Body of pancreas (tissue), 4 donors: ENCODE measurements around the gene CCL25. TPM values are rescaled to one million over a fixed set of nuclear protein-coding genes. Genes with fewer than 3 reads are reported as not detected.

ENCODE experiments used
- ATAC-seq: fragments of 150-250 bp; one replicate; pipeline ENCODE4 v1.9.1; 2016
- DNase-seq, 4 donors: peaks; one replicate each; pipeline ENCODE4 v3.0.0-alpha.2; 2019
- H3K27ac ChIP-seq, 4 donors: fragments of 200-600 bp; sonication (generic); 1 replicate in 3 of 4; 2 replicates in 1 of 4; pipeline versions ENCODE4 v1.5.1 to v1.6.1; 2016 to 2019; ENCODE audit warnings: mild to moderate bottlenecking in 1 of 4, mixed read lengths in 1 of 4, moderate library complexity in 1 of 4
- H3K27me3 ChIP-seq, 2 donors: fragments of 200-600 bp; sonication (generic); one replicate each; pipeline ENCODE4 v1.6.0; 2016; ENCODE audit warnings: mild to moderate bottlenecking in 1 of 2
- H3K36me3 ChIP-seq, 2 donors: fragments of 200-600 bp; sonication (generic); replicated peaks in 1 of 2; 2 replicates each; pipeline ENCODE4 v1.5.1; 2016; ENCODE audit warnings: low read depth in 2 of 2; ENCODE audit not compliant: insufficient read depth in 1 of 2
- H3K4me1 ChIP-seq: fragments of 200-600 bp; sonication (generic); one replicate; pipeline ENCODE4 v1.6.0; 2016
- H3K4me3 ChIP-seq, 2 donors: fragments of 200-600 bp; sonication (generic); 1 replicate in 1 of 2; 2 replicates in 1 of 2; pipeline ENCODE4 v1.5.1; 2016 to 2019
- H3K9me3 ChIP-seq, 3 donors: fragments of 200-600 bp; sonication (generic); 1 replicate in 2 of 3; 2 replicates in 1 of 3; pipeline ENCODE4 v1.5.1; 2016
- POLR2A ChIP-seq, 3 donors: fragments of 450-650 bp; IDR thresholded peaks; one replicate each; pipeline ENCODE4 v1.6.1; 2016; ENCODE audit warnings: antibody characterized with exemption in 3 of 3, mild to moderate bottlenecking in 2 of 3
- whole genome bisulfite sequencing, 2 donors: methylation state at CpG; one replicate each; pipeline ENCODE4 v1.1.5; 2017; 5-methylcytosine and 5-hydroxymethylcytosine counted together
- intact Hi-C: fragments of 100-400 bp; cut with DNase I; formaldehyde crosslinking; loops from one replicate; pipeline ENCODE4 v1.15.1; 2023
- total RNA-seq, 2 donors: library from RNA; depleted of rRNA; stranded (reverse); fragments of >200 nt; gene quantifications; one replicate each; pipeline ENCODE4 v1.1.0, GENCODE V29; 2016
- TF ChIP-seq, protein P1 (sequence below), 7 experiments: fragments of 450-650 bp in 4 of 7; fragments of 200-600 bp in 3 of 7; sonication (generic) in 3 of 7; IDR thresholded peaks; one replicate each; pipeline ENCODE4 v1.5.1; 2016 to 2019; ENCODE audit warnings: antibody characterized with exemption in 7 of 7

The CCL25 gene
- total RNA-seq, 2 donors from 2014 or later = not detected

DNA sequence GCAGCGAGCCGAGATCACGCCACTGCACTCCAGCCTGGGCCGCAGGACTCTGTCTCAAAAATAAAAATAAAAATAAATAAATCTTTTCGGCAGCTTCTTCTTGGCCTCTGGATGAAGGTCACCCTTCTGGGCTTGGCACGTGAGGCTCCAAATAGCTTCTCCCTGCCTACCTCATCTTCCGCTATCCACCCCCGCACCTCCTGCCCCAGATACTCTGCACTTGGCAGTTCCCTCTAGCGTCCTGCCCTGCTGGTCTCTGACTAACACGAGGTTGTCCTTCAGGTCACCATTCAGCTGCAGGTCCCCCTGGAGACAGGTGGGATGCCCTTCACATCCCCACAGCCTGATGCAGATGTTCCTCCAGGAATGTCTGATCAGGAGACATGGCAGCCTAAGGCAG, 8.5 kb upstream of the CCL25 start:
- 76 to 79% methylated on average over 10 of the region's 10 CpGs for WGBS, 2 donors
- ATAC-seq = no peak
- Histone ChIP-seq H3K4me1 (no peaks in the 10 kb centered on the region), H3K4me3 (no peak overlapping the region), H3K27me3 (no peaks in the 10 kb centered on the region), H3K27ac (no peak overlapping the region), H3K36me3 (no peaks in the 10 kb centered on the region), H3K9me3 (no peaks in the 10 kb centered on the region)
- no peak for DNase-seq
- TF ChIP-seq, protein P1, sequence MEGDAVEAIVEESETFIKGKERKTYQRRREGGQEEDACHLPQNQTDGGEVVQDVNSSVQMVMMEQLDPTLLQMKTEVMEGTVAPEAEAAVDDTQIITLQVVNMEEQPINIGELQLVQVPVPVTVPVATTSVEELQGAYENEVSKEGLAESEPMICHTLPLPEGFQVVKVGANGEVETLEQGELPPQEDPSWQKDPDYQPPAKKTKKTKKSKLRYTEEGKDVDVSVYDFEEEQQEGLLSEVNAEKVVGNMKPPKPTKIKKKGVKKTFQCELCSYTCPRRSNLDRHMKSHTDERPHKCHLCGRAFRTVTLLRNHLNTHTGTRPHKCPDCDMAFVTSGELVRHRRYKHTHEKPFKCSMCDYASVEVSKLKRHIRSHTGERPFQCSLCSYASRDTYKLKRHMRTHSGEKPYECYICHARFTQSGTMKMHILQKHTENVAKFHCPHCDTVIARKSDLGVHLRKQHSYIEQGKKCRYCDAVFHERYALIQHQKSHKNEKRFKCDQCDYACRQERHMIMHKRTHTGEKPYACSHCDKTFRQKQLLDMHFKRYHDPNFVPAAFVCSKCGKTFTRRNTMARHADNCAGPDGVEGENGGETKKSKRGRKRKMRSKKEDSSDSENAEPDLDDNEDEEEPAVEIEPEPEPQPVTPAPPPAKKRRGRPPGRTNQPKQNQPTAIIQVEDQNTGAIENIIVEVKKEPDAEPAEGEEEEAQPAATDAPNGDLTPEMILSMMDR (IDR thresholded peaks at IDR 0.05) = no peak
- TF ChIP-seq POLR2A (IDR thresholded peaks at IDR 0.05) = no peak
- intact Hi-C loops = no loop called here

DNA sequence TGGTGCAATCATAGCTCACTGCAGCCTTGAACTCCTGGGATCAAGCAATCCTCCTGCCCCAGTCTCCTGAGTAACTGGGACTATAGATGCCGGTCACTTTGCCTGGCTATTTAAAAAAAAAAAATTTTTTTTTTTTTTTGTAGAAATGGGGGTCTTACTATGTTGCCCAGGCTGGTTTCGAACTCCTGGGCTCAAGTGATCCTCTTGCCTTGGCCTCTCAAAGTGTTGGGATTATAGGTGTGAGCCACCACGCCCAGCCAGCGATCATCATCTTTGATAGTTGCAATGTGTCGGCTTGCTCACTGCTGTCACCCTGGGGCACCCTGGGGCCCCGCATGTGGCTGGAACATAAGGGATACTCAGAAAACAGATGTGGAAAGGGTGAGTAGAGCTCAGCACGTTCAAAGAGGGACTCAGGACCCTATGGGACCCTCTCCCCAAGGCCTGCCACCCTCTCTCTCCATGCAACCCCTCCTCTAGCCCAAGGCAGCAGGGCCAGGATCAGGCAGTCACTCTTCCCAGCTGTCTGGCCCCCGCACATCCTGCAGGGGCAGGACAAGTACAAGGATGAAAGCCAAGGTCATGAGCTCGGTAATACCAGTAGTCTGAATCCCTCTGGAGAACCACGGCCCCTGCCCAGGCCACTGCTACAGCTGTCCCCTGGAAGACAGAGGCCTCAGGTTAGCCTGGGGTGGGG, 6.5 kb upstream of the CCL25 start:
- intact Hi-C loops = no loop called here
- TF ChIP-seq POLR2A (IDR thresholded peaks at IDR 0.05) = no peak
- TF ChIP-seq, protein P1 (IDR thresholded peaks at IDR 0.05) = no peak
- H3K27ac ChIP-seq = no peak overlapping the region
- no peaks in the 10 kb centered on the region for H3K36me3 ChIP-seq
- 62 to 69% methylated on average over 7 to 10 of the region's 10 CpGs for WGBS, 2 donors
- no peaks in the 10 kb centered on the region for H3K27me3 ChIP-seq
- H3K4me3 ChIP-seq = no peak overlapping the region
- DNase-seq (no peak), ATAC-seq (no peak)
- H3K4me1 ChIP-seq = peaks cover 8% of the 10 kb centered on the region
- no peaks in the 10 kb centered on the region for H3K9me3 ChIP-seq

DNA sequence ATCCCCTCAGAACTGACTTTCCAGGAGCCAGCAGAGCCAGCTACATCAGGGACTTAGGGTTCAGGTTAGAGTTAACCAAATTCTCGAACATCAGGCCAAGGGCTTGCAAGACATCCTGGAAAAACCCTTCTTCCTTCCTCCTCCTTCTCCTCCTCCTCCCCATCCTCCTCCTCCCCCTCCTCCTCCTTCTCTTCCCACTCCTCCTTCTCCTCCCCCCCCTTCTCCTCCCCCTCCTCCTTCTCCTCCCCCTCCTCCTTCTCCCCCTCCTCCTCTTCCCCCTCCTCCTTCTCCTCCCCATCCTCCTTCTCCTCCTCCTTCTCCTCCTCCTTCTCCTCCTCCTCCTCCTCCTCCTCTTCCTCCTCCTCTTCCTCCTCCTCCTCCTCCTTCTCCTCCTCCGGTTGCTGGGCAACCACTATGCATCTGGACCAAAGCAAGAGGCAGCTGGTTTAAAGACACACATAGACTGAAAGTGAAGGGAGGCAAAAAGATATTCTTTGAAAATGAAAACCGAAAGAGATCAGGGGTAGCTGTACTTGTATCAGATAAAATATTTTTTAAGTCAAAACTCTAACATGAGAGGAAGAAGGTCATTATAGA, 5.9 kb upstream of the CCL25 start:
- Histone ChIP-seq H3K27me3 (no peaks in the 10 kb centered on the region), H3K9me3 (no peaks in the 10 kb centered on the region), H3K4me3 (no peak overlapping the region), H3K36me3 (no peaks in the 10 kb centered on the region), H3K4me1 (peaks cover 8% of the 10 kb centered on the region), H3K27ac (no peak overlapping the region)
- no peak for TF ChIP-seq POLR2A (IDR thresholded peaks at IDR 0.05)
- TF ChIP-seq, protein P1 (IDR thresholded peaks at IDR 0.05) = no peak
- DNase-seq (no peak), ATAC-seq (no peak)
- intact Hi-C loops = no loop called here
- 63 to 68% methylated on average over 3 of the region's 3 CpGs for WGBS, 2 donors

DNA sequence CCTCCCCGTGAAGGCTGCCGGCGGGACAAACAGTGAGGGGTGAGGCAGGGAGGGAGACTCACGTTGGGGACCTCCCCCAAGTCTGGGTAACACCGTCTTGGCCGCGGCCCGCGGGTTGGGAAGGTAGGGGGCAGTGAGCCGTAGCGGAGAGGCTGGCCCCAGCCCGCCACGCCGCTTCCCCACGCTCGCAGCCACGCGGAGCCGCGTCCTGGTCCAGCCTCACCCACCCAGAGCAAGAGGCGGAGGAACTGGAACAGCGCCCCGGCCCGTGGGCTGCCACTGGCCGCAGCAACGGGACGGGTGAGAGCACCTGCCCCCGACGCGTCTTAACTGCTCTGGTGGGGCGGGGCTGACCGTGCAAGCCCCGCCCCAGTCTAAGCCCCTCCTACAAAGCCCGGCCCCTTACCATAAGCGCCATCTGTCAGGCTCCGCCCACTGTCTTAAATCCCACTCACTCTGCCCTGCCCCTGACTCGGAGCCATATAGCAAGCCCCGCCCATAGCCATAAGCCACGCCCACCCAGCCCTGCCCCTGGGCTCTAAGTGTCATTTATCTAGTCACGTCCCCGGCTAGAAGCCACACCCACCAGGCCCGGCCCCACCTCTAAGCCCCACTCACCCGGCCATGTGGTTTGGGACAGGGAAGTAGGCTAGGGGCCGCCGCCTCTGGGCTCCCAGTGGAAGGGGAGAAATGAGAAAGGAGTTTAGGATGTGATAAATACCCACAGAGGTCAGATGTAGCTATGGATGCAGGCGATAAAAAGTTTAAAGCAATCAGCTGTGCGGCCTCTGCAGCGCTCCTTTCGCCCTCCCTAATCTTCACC, 2.1 kb upstream of the CCL25 start:
- Histone ChIP-seq H3K36me3 (no peaks in the 10 kb centered on the region), H3K4me1 (peaks cover 8% of the 10 kb centered on the region), H3K4me3 (no peak overlapping the region), H3K27me3 (no peaks in the 10 kb centered on the region), H3K27ac (no peak overlapping the region), H3K9me3 (no peaks in the 10 kb centered on the region)
- TF ChIP-seq POLR2A (IDR thresholded peaks at IDR 0.05) = no peak
- TF ChIP-seq, protein P1 (IDR thresholded peaks at IDR 0.05) = no peak
- WGBS, 2 donors = 7 to 26% methylated on average over 21 to 49 of the region's 49 CpGs
- intact Hi-C loops = no loop called here
- peak; percentile 55 to 90 (median 72) for DNase-seq
- peak; percentile 76 for ATAC-seq
